GM21367 (cell line): ENCODE data around the gene CHRNA1.

Experiments
- ATAC-seq: cut with Tn5 transposase; IDR thresholded peaks from one replicate; pipeline ENCODE4 v1.9.1; 2021; ENCODE audit not compliant: unreplicated experiment

Gene CHRNA1

DNA sequence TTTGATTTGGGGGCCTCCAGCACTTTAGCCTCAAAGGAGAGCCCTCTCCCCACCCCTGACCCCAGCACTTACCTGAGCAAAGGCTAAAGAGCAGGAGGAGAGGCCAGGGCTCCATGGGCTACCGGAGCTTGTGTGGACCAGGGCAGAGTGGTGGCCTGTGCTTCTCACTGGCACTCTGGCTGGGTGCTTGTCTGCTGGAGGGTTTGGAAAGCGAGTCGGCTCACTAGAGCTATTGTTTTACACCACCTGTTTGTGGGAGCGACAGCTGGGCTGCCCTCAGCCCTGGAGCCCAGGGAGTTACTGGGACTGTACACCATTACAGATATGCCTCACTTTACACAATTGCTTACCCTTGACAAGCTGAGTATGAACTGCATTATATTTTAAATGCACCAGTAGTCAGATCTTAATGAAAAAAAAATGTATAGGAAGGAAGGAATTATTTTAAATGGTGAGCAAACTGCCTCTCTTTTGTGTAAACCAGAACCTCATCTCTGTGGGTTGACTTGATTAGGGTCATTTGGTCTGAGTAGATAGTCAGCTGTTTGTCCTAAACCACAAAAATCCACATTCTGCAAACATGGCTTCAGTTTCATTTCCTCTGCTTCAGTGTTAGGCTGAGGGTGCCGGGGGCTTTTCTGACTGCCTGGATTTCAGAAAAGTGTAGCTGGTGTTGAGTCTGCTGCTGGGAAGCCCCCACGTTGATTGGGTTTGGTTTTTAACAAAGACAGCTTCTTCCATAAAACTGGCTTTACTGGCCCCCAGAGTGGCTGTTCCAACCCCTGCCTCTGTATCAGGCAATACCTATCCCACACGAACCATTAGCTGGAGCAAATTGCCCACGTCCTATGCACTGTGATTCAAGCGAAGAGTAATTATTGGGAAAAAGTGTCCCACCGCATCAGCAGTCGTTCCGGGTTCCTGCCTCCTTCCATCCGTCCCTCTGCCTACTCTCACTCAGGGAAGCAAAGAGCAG lies at the start of gene CHRNA1:
TSS of gene CHRNA1 (minus strand) at position 193 of the 976 bp plus-strand sequence. CDS start at position 115, 78 bp downstream.
- no peak for ATAC-seq

- no peak for ATAC-seq
Observed at GRCh38 chr2:174812037-174812436, 47.8 kb upstream of the CHRNA1 start.

- ATAC-seq = no peak
Observed at GRCh38 chr2:174807931-174808330, 43.7 kb upstream of the CHRNA1 start.

DNA sequence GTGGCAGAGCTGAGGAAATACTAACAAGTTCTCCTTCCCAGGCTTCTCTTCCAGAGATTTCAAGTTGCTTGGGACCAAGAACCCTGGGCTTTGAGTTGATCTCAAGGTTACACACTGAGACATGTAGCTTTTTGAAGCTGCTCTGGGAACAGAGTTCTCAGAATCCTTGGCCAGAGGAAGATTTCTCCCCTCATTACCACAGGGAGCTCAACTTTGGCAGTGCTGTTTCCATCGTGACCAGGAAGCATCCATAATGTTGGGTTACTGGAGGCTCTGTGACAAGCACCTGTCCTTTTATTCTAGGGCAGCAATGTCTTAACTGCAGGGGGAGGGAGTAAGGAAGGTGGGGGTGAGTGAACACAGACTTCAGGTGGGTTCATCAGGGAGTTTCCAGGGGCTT lies 41.5 kb upstream of the CHRNA1 start:
- ATAC-seq = no peak

- ATAC-seq = no peak
Observed at GRCh38 chr2:174802459-174802858, 38.2 kb upstream of the CHRNA1 start.

DNA sequence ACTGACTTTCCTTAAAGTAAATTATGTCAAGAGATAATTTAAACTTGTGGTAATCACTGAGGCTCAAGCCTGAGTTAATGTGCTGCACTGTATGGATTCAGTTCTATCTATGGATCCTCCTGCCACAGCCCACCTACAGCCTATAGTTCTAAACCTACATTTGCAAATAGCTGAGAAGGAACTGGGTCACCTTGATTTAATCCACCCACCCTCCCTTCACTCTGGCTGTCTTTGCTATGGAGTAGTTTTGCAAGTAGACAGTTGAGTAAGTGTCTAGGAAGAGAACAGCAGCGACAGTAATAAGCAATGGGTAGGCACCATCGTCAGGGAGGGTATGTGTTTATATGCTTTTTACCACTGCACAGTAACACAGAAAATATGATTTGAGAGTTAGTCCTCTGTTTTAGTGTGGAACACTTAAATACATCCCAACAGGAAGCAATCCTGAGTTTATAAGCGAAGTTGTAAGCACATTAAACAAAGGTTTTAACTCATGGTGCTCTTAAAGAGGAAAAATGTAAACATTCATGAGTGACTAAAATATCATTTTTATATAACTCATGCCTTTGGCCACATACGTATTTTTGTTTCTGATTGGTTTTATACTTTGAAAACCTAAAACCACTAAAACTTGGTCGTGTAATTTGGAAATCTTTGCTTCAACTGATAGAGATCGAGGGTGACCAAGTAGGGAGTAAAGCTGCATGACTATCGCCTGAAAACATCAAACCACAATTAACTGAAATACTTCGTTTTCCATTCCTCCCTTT lies 36.3 kb upstream of the CHRNA1 start:
- ATAC-seq = no peak

GRCh38 chr2:174798801-174799200 lies 34.5 kb upstream of the CHRNA1 start:
- ATAC-seq = no peak

- ATAC-seq = no peak
Observed at GRCh38 chr2:174797781-174798276, 33.6 kb upstream of the CHRNA1 start.

DNA sequence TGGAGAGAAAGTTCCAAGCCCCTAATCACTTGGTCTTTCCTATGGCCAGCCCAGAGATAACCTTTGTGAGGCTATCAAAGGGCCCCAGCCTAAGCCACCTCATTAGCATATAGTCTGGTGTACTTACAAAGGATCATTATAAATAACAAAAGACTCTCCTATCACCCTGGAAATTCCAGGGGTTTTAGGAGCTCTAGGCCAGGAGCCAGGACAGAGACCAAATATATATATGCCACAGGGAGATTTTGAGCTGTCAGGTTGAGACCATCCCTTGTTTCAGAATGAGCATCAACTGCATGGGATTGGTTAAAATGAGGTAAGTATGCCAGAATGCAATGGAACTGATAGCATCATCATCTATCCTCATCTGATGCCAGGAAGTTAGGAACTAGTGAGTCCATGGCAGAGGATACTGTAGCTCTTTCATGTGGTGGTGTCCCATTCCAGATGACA lies 32.1 kb upstream of the CHRNA1 start:
- ATAC-seq = no peak

- no peak for ATAC-seq
Observed at GRCh38 chr2:174794851-174795374, 30.6 kb upstream of the CHRNA1 start.

- ATAC-seq = no peak
Observed at GRCh38 chr2:174792309-174793025, 28.2 kb upstream of the CHRNA1 start.

DNA sequence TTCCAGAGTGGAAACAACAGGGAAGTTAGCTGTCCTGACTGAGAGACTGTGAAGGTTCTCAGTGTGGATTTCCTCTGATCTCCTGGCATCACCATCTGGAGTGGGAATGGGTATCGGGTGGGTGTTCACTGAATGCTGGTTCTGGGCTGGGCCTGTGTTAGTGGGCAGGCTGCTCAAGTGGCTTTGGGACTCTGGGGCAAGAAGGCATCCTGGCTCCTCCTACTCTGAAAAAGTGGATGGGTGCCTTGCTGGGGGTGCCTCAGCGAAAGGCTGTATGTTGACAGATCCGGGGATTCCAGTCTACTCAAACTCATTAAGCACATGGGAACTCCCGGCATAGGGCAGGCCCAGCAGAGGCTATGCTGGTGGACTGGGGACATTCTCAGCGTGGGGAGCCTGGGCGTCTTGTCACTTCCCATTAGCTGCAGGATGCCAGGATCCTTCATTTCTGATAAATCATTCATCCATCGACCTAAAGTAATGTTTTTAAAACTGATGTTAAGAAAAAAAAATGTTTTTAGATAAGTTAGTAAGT lies 27.5 kb upstream of the CHRNA1 start:
- ATAC-seq = no peak

DNA sequence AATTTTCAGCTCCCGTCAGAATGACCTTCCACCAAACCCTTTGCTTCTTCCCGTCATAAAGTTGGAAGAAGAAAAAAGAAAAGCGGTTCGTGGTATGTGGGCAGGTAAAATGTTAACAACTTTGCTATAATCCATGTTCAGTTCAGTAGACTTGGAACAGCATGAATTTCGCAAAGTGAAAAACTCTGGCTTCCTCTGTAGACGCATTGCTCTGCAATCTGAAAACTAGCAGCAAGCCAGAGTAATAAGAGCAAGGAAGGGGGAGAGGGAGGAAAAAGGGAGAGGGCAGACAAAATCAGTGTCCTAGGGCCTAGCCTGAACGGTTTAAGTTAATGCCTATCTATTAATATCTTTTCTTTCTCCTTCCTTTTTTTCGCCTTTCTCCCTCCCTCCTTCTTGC lies 26.7 kb upstream of the CHRNA1 start:
- ATAC-seq = no peak

DNA sequence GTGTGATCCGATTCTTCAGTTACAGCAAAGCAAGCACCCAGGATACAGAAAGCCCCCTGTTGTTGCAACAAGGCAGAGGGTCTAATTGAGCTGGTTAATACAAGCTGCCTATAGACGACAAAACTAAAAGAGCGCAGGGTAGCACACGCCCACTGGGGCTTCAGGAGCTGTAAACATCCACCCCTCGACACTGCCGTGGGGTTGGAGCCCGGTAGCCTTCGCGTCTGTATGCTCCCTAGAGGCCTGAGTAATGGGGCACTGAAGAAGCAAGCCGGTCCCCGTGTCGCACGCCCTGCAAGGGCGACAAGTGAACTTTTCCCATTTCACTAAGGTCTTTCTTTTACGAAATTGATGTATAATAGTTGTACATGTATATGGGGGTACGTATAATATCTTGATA lies 24.7 kb upstream of the CHRNA1 start:
- ATAC-seq = no peak

GRCh38 chr2:174788291-174788929 lies 24.1 kb upstream of the CHRNA1 start:
- ATAC-seq = no peak

- no peak for ATAC-seq
Observed at GRCh38 chr2:174787487-174788205, 23.4 kb upstream of the CHRNA1 start.

- ATAC-seq = no peak
Observed at GRCh38 chr2:174786066-174786725, 21.9 kb upstream of the CHRNA1 start.

DNA sequence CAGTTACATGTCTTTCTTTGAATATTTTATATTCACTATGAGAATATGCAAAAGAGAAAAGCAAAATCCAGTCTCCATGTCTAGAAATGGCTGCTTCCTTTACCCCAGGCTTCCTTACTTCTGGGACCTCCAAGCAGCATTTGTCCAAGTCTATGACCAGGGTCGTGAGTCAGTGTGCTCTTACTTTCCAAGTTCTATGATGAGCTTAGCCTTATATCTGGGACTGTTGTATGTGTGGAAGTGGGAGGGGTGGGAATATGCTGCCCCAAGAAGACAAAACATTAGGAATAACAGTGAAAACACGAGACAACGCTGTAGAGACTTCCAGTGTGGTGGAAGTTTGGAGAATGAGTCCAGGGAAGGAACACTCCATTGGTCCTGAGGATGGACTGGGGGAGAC lies 21.2 kb upstream of the CHRNA1 start:
- no peak for ATAC-seq

DNA sequence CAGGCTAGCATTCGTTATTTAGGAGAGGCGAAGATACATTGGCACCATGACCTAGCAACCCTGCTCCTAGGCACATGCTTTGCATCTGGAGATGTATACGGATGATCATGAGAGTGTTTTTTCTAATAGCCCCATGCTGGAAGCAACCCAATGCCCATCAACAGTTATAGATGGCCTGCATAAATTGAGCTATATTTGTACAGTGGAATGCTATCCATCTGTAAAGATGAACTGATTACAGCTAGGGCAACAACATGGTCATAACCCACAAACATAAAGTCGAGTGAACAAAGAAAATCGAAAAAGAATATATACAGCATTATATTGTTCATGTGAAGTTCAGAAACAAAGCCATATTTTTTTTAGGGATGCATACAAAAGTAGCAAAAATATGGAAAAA lies 20.6 kb upstream of the CHRNA1 start:
- ATAC-seq = no peak
